GM23338 (cell line): Measurements from ENCODE around the gene DSEL.

ENCODE experiments used
- CTCF ChIP-seq, 2 experiments: fragments of 200-600 bp in 1 of 2; sonication (generic) in 1 of 2; conservative IDR thresholded peaks; 2 replicates each; pipeline versions ENCODE4 v1.5.1 to v1.6.1; 2016 to 2017; ENCODE audit warnings: antibody characterized with exemption in 2 of 2, low read depth in 2 of 2, mild to moderate bottlenecking in 2 of 2, moderate library complexity in 1 of 2
- EZH2 ChIP-seq: fragments of 200-600 bp; sonication (generic); IDR thresholded peaks from one replicate; pipeline ENCODE4 v1.8.0; 2017; ENCODE audit warnings: antibody characterized with exemption, mild to moderate bottlenecking, low read depth; ENCODE audit not compliant: unreplicated experiment
- EZH2phosphoT487 ChIP-seq: fragments of 200-600 bp; sonication (generic); IDR thresholded peaks from one replicate; pipeline ENCODE4 v1.8.1; 2018; ENCODE audit warnings: antibody characterized with exemption; ENCODE audit not compliant: unreplicated experiment
- JUNB ChIP-seq: IDR thresholded peaks from one replicate; pipeline ENCODE4 v1.6.1; 2016; ENCODE audit warnings: antibody characterized with exemption; ENCODE audit not compliant: unreplicated experiment
- NANOG ChIP-seq: IDR thresholded peaks from 2 replicates; pipeline ENCODE4 v1.6.1; 2016; ENCODE audit warnings: antibody characterized with exemption, borderline replicate concordance
- POLR2AphosphoS5 ChIP-seq: IDR thresholded peaks from 2 replicates; pipeline ENCODE4 v1.6.1; 2016; ENCODE audit warnings: antibody characterized with exemption, low read depth
- REST ChIP-seq: IDR thresholded peaks from one replicate; pipeline ENCODE4 v1.6.1; 2018; ENCODE audit warnings: antibody characterized with exemption; ENCODE audit not compliant: unreplicated experiment
- ZNF114 ChIP-seq: fragments of 250-450 bp; sonication (Bioruptor Pico); IDR thresholded peaks from 2 replicates; pipeline ENCODE4 v1.5.0; 2020; ENCODE audit warnings: mild to moderate bottlenecking, moderate library complexity
- ZNF331 ChIP-seq: fragments of 250-450 bp; sonication (Bioruptor Pico); IDR thresholded peaks from 2 replicates; pipeline ENCODE4 v1.5.0; 2020; ENCODE audit warnings: low read depth, mild to moderate bottlenecking, moderate library complexity

GRCh38 chr18:67483952-67484351, 32.6 kb downstream of the DSEL start:
- no peak for TF ChIP-seq CTCF (conservative IDR thresholded peaks at IDR 0.05; ENCODE audit: low read depth in 2 of 2)
- TF ChIP-seq POLR2AphosphoS5 = no peak
- no peak for TF ChIP-seq EZH2phosphoT487
- no peak for TF ChIP-seq REST
- no peak for TF ChIP-seq EZH2
- TF ChIP-seq JUNB = no peak
- TF ChIP-seq NANOG = no peak
- TF ChIP-seq ZNF114 (CRISPR knock-in tag) = no peak
- no peak for TF ChIP-seq ZNF331 (CRISPR knock-in tag)
